ENCODE results near the gene SAXO2. TPM values are rescaled to one million over a fixed set of nuclear protein-coding genes. Genes with fewer than 3 reads are reported as not detected.
"Not testable (repeated sequence)": the region's sequence is repeated elsewhere in the genome, so short reads cannot be mapped to it uniquely, and the experiment has no call there.

Gene SAXO2
- 0.90 to 5.1 TPM (median 1.0 TPM) in 3 replicates for total RNA-seq
- long read RNA-seq = 0 reads

- Mint-ChIP-seq H3K27ac (ENCODE audit: unreplicated experiment) (peak within 1 kb of the TSS; percentile 94), H3K27me3 (ENCODE audit: low read depth) (no peaks in the 10 kb centered on the region), H3K9me3 (ENCODE audit: low read depth) (no peaks in the 10 kb centered on the region), H3K4me1 (ENCODE audit: low read depth) (peaks cover 27% of the 10 kb centered on the region), H3K36me3 (ENCODE audit: low read depth) (peaks cover 5% of the 10 kb centered on the region), H3K4me3 (ENCODE audit: unreplicated experiment) (peak within 1 kb of the TSS; percentile 85)
- peak; percentile 97 for DNase-seq (ENCODE audit: low spot score)
- no peak for TF ChIP-seq CTCF (IDR thresholded peaks at IDR 0.05)
These were observed at the start of gene SAXO2, which contains the start of gene EFL1 for GRCh38 chr15:82262422-82263026. TSS of gene SAXO2 (plus strand) at chr15:82262818. CDS start at chr15:82262880, 62 bp downstream. TSS of gene EFL1 (minus strand) at chr15:82262734. CDS start at chr15:82261778, 956 bp downstream.

GRCh38 chr15:82216092-82216491, 46.5 kb upstream of the SAXO2 start:
- peaks cover 15% of the 10 kb centered on the region for H3K36me3 Mint-ChIP-seq (ENCODE audit: low read depth)
- not testable (repeated sequence) for H3K4me3 Mint-ChIP-seq (ENCODE audit: unreplicated experiment); H3K9me3 Mint-ChIP-seq (ENCODE audit: low read depth); DNase-seq (ENCODE audit: low spot score); H3K27me3 Mint-ChIP-seq (ENCODE audit: low read depth); H3K4me1 Mint-ChIP-seq (ENCODE audit: low read depth); H3K27ac Mint-ChIP-seq (ENCODE audit: unreplicated experiment)

GRCh38 chr15:82221535-82221934, 41.1 kb upstream of the SAXO2 start:
- H3K36me3 Mint-ChIP-seq (ENCODE audit: low read depth) = peaks cover 19% of the 10 kb centered on the region
- TF ChIP-seq CTCF (IDR thresholded peaks at IDR 0.05) = peak; percentile 56
- DNase-seq (ENCODE audit: low spot score); H3K4me1 Mint-ChIP-seq (ENCODE audit: low read depth); H3K27me3 Mint-ChIP-seq (ENCODE audit: low read depth); H3K4me3 Mint-ChIP-seq (ENCODE audit: unreplicated experiment); H3K27ac Mint-ChIP-seq (ENCODE audit: unreplicated experiment); H3K9me3 Mint-ChIP-seq (ENCODE audit: low read depth): not testable (repeated sequence)

- no peak for TF ChIP-seq CTCF (IDR thresholded peaks at IDR 0.05)
- no peaks in the 10 kb centered on the region for H3K27me3 Mint-ChIP-seq (ENCODE audit: low read depth)
- H3K9me3 Mint-ChIP-seq (ENCODE audit: low read depth) = no peaks in the 10 kb centered on the region
- H3K4me3 Mint-ChIP-seq (ENCODE audit: unreplicated experiment) = no peak overlapping the region
- peak overlapping the region; percentile 37 for H3K27ac Mint-ChIP-seq (ENCODE audit: unreplicated experiment)
- peaks cover 28% of the 10 kb centered on the region for H3K36me3 Mint-ChIP-seq (ENCODE audit: low read depth)
- H3K4me1 Mint-ChIP-seq (ENCODE audit: low read depth) = no peaks in the 10 kb centered on the region
- DNase-seq (ENCODE audit: low spot score) = no peak
These were observed 33.9 kb upstream of the SAXO2 start for GRCh38 chr15:82228750-82229149.

GRCh38 chr15:82231233-82231632, 31.4 kb upstream of the SAXO2 start:
- H3K27ac Mint-ChIP-seq (ENCODE audit: unreplicated experiment) = no peak overlapping the region
- no peaks in the 10 kb centered on the region for H3K4me1 Mint-ChIP-seq (ENCODE audit: low read depth)
- TF ChIP-seq CTCF (IDR thresholded peaks at IDR 0.05) = no peak
- H3K9me3 Mint-ChIP-seq (ENCODE audit: low read depth) = no peaks in the 10 kb centered on the region
- H3K27me3 Mint-ChIP-seq (ENCODE audit: low read depth) = no peaks in the 10 kb centered on the region
- DNase-seq (ENCODE audit: low spot score) = no peak
- no peak overlapping the region for H3K4me3 Mint-ChIP-seq (ENCODE audit: unreplicated experiment)
- H3K36me3 Mint-ChIP-seq (ENCODE audit: low read depth) = peaks cover 25% of the 10 kb centered on the region

- DNase-seq (ENCODE audit: low spot score) = no peak
- Mint-ChIP-seq H3K9me3 (ENCODE audit: low read depth) (no peaks in the 10 kb centered on the region), H3K4me1 (ENCODE audit: low read depth) (no peaks in the 10 kb centered on the region), H3K27ac (ENCODE audit: unreplicated experiment) (no peak overlapping the region), H3K36me3 (ENCODE audit: low read depth) (peaks cover 23% of the 10 kb centered on the region), H3K4me3 (ENCODE audit: unreplicated experiment) (no peak overlapping the region), H3K27me3 (ENCODE audit: low read depth) (no peaks in the 10 kb centered on the region)
- TF ChIP-seq CTCF (IDR thresholded peaks at IDR 0.05) = no peak
These were observed 30.8 kb upstream of the SAXO2 start for GRCh38 chr15:82231842-82232241.

- H3K27me3 Mint-ChIP-seq (ENCODE audit: low read depth); H3K4me3 Mint-ChIP-seq (ENCODE audit: unreplicated experiment); DNase-seq (ENCODE audit: low spot score); H3K4me1 Mint-ChIP-seq (ENCODE audit: low read depth); H3K9me3 Mint-ChIP-seq (ENCODE audit: low read depth); H3K27ac Mint-ChIP-seq (ENCODE audit: unreplicated experiment): not testable (repeated sequence)
- peaks cover 25% of the 10 kb centered on the region for H3K36me3 Mint-ChIP-seq (ENCODE audit: low read depth)
These were observed 24.6 kb upstream of the SAXO2 start for GRCh38 chr15:82237944-82238534.
